ENCODE data around the gene CDH4.

The CDH4 gene

DNA sequence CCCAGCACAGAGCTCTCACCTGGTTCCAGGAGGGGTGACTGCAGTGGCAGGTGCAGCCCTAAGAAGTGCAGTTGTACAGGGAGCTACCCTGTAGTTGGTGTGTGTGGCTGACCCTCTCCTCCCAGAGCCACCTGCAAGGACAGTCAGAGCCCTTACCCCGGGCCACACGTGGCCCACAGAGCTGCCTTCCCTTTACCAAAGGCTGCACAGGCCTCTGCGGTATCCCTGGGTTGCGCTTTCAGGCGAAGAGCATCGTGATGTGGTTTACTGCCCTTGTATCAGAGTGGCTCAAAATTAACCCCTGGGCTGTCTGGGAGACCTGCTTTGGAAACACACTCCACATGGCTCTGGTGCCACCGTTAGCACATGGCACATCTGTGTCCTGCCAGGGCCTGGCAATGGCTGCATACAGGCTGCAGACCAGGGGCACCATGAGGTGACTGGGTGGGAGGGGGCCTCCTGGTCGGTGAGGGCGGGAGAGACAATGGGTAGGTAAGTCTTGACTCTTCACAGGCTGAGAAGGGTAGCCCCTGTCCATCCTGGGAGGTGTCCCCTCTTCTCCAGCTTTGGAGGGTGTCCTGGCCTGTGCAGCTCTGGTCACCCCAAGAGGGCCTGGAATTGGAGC is 81.5 kb downstream of the CDH4 start:
- no peak for DNase-seq

DNA sequence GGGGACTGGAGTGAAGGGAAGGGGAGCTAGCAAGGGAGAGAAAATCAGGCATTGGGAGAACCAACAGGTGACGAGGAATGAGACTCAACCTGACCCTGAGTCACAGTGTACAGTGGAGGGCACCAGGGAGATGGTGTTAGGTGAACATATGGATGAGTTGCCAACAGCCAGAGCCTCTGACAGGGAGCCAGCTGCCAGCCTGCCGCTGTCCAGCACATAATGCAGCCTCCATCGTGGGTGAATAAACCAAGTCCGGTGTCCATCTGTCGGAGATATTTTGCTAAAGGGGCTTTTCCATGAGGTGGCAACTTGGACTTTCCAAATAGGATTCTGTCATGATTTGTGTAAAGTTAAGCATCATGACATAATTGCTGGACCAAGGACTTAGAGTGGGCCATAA is 88.1 kb downstream of the CDH4 start:
- DNase-seq, result no peak

DNA sequence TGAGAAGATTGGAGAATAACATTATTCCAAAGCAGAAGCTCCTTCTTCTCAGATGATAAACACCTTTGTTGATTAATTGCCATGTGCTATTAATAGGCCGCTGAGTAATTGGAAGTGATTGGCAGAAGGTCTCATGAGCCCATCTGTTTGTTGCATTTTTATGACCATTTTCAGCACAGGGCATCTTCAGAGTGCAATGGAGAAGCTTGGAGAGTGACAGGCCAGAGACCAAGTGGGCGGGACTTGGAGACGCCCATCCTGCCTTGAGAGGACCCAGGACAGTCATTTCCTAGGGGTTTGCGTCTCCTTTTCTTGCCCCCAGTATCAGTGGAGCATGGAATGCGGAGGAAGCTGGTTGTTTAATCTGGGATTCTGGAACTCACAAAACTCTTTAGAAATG is 89.5 kb downstream of the CDH4 start:
- DNase-seq, result no peak

DNA sequence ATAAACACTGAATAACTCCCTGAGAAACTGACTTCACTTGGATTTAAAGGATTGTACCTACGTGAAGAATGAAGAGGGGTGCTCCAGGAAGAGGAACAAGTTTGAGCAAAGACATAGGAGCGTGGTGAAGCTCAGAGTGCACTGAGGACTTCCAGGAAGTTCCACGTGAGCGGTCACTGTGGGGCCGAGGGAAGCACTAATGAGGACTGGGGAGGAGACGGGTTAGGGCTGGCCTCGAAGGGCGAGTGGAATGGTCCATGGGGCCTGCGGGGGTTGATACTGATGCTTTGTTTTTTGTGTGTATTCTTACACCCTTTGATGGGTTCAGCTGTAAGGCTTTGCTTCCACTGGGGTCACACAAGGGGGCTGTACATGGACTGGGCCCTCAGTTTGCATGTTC is 91.9 kb downstream of the CDH4 start:
- DNase-seq, result no peak

DNA sequence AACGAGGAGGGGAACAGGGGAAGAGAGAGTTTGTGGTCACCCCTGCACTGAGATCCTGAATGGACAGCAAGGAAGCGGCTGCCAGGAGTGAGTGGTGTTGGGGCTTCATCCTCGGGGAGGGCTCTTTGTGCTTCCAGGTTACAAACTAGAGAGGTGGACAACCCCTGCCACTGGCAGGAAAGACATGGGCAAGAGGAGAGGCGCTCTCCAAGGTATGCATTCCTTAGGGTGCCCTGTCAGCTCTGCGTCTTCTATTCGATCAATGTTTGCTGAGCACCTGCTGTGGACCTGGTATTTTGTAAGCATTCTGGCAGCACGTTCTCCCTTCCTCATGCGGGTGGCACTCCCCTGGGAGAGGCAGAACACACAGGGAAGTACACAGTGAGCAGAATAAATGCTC is 93.6 kb downstream of the CDH4 start:
- DNase-seq, result no peak

DNA sequence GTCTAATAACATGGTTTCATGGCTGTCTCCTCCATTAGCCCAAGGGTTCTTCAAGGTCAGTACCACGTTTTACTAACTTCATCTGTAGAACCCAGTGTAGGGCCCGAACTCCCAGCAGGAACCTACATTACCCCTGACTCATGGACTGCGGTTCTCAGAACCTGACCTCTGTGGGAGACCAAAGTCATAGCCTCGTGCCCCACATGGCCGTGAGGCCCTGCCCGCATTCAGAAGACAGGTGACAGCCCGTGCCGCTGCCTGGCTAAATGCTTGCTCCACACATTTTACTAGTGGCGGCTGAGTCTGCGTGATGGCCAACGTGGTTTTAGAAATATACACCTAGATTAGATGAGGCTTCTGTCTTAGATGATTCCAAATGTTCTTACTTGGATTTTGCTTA is 94.9 kb downstream of the CDH4 start:
- DNase-seq, result no peak

DNA sequence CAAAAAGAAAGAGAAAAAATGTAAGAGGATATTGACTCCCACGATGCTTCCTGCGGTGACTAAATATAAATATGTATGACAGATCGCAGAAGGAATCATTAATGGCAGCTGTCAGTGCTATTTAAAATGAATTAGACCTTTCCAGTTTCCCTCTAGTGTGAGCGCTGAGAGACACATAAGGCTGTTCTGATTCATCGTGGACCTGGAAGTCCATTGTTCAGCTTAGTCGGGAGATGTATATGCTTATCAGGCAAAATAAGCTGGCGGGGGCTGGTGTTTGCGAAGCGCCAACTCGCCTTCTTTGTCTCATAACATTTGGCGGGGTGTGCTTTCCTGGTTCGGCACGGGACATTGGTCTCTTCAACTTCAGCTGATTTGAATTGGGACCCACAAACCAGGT is 95.4 kb downstream of the CDH4 start:
- no peak for DNase-seq

DNA sequence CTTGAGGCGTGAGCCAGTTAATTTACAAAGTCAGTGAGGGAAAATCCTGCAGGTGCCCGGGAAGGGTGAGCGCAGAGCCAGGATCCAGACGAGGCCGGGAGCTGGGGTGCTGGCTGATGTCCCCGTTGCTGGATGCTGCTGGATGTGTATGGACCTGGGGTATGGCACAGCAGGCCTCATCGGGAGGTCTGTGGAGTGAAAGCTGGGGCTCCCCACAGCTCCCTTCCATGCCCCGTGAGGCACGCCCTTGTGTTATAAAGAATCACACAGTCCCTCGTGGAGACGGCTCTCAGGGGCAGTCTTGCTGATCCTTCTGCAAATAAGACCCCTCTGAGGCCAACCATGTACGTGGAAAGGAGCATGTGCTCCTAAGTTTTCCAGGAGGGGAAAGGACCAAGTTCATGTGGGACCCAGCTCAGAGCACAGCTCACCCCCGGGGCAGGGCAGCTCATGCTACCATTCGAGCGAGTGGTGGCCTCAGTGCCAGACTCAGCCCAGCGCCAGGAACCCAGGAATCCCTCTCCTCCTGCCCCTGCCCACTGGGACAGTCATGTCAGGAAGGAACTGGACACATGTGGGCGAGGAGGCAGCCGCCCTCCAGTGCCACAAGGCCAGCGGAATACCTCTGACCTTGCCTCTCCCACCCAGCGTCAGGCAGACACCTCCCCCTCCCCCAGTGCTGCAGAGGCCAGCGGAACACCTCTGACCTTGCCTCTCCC is 97.5 kb downstream of the CDH4 start:
- no peak for DNase-seq

DNA sequence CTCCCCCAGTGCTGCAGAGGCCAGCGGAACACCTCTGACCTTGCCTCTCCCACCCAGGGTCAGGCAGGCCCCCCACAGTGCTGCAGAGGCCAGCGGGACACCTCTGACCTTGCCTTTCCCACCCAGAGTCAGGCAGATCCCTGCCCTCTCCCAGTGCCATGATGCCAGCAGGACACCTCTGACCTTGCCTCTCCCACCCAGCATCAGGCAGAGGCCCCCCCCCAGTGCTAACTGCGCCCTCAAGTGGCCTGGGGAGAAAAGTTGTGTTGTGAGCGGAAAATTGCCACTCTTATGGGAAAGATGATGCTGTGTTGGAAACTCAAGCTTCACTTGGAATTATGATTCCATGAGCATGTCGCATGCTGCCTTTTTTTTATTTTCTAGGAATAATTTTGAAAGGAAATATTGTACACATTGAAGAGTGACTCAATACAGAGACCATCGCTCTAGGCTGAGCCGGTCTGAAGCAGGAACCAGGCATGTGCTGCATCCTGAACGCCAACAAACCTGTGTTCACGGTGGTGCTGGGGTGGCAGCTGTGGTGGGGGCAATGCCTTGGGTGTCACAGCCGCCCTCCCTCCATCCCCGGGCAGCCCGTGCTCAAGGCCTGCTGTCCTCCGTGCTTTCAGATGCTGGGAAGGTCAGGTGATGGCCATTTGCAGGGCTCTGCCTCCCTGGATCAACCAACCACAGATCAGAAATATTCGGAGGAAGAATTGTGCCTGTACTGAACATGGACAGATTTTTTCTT is 98.6 kb downstream of the CDH4 start:
- no peak for DNase-seq

DNA sequence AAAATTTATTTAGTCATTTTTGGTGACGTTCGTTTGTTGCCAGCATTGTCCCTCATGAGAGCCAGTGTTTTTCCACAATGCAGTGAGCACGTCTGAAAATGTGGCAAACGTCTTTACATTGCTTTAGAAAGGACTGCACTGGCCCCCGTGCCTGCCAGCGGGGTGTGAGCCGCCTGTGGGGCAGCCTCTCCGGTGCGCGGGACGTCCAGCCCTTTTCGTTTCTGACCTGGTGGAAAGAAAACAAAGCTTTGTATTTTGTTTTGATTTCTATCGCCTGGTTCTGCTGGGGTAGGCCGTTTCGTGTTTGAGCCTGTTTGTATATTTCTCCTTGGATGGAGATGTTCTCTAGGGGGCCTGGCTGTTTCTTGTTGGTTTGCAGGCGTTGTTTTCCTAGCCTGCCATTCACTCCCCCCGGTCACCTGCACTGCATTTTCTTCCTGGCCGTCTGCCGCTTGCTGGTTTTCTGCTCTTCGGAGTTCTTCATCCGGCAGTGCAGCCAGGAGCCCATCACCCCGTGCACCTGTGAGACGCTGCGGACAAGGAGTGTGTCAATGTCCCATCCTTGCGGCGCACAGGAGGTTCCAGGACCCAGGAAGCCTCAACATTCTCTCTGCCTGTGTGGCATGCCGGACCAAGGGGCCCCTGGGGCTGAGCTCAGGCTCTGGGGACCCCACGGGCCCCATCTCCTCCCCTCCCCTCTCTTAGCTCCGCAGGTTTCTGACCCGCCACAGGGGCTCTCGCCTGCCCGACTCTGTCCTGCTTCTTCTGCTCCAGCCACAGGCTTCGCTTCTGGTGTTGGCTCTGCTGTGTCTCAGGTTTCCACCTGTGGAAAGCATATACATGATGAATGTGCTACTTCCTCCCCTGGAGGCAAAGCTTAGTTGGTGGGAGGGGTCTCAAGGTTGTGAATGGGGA is 100.5 kb downstream of the CDH4 start:
- no peak for DNase-seq

DNA sequence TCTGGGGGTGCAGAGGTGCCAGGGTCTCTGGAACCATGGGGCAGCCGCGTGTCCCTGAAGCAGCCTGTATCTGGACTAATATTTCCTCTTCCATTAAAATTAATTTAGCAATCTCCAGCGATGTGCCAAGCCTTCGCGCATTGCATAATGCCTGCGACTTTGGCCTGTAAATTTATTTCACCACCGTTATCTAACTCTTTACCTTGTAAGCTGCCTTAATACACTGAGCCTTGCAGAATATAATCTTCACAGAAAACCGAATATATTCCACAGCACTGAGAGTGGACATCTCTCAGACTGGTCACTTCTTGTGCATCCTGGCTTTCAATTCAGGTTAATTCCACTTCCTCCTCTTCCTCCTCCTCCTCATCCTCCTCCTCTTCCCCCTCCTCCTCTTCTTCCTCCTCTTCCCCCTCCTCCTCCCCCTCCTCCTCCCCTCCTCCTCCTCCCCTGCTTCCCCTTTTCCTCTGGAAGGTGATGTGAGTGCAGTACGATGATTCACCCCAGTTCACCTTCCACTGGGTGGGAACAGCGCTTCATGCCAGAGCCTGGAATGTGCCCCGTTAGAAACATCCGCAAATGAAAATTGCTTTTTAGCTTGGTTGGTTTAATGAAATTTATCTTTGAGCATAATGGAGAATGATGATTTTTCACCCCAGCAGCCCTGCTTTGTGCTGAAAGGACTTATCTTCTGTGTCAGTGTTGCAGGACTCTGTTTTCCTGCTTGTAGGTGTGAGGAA is 101.4 kb downstream of the CDH4 start:
- DNase-seq, result no peak

DNA sequence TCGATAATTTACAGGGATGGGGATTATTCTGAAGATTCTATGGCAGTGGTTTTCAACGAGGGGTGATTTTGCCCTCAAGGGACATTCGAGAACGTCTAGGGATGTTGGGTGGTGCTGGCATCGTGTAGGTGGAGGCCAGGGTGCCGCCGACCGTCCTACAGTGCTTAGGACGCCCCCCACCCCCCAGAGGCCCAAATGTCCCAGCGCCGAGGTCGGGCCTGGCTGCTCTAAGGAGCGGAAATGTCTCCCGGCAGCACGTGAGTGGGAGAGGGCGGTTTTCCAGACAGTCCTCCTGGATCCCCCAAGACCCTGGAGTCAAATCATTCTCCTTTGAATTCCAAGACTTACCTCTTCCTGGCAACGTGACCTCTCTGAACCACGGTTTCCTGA is 101.9 kb downstream of the CDH4 start:
- DNase-seq, result no peak

DNA sequence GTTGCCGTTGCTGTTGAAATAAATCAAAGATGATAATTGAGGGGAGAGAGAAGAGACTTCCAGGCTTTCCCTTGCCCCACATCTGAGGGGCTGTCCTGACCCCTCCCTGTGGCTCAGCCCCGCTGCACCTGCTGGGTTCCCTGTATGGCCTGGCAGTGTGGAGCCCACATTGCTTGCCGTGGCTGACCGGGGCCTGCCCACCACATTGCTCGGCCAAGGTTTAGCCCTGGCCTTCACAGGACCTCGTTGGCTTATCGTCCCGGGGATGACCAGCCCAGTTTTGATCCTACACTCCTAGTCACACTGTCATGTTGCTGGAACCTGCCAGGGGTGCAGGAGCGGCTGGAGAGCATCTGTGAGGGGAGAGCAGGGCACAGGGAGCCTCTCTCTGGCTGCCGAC is 102.4 kb downstream of the CDH4 start:
- DNase-seq, result no peak

DNA sequence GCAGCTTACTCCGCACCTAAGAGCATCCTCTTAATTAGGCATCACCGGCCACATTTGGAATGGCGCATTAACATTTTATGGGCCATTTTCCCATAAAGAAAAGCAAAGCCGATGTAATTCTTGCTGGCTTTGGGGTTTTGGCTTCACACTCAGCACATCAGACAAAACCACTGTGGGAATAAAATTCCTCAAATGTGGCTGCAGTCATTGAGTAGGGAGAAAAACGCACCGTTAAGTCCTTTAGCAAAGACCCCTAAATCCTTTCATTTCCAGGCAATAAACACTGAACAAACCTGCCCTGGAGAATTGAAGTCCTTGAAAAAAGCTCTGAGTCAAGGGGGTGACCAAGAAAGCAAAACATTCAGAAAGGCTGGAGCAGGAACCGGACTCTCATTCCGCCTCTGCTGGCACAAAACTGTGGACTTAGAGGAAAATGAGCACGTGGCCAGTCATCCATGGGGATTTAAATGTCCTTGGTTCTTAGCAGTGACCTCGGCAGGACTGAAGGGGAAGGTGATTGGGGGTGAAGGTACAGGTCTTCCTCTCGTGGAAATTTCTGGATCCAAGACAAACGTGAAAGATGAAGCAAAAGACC is 102.9 kb downstream of the CDH4 start:
- no peak for DNase-seq

DNA sequence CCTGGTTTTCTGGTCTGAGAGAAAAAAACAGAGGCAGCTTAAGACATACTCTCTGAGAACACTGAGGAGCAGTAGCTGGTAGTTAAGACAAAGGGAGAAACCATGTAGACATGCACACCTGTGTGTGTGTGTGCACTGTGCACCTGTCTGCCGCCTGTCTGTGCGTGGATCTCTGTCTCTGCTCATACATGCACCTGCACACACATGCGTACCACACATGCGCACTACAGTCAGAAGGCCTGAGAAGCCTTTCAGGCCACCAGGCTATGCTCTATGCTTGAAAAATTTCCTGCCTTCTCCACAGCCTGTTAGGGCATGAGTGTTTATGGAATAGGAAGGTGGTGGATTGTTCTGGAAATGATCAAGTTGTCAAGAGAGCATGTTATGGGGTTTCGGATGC is 103.5 kb downstream of the CDH4 start:
- DNase-seq, result no peak

DNA sequence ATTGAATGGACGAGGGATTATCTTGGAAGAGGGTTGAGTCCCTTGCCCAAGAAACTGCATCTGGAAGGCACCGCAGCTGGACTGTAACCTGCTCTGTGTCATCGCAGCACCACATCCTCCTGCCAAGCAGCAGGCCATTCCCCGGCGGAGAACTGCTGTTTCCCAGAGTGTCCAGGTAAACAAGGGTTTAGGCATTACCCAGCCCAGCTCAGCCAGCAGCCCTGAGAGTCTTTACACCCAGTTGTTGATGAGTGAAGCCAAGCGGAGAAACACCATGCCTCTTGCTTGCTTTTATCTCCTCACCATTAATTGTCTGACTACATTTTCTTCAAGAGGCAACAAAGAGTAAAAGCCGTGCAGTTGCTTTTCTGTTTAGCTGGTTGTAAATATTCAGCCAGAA is 104.1 kb downstream of the CDH4 start:
- no peak for DNase-seq

DNA sequence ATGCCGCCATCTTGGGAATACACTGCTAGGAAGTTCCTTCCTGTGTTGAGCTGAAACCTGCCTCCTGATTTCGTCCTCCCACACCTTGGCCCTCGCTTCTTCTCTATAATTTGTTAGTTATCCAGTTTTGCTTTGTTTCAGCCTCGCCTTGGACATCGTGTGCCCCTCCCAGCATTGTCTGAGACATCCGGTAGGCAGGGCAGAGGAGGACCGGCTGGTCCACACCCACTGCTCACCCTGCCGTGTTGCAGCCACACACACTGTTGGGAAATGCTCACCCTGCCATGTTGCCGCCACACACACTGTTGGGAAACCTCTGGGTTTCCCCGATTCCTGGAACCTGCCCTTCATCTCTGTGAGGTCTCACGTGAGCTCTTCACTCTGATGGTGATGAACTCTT is 105.1 kb downstream of the CDH4 start:
- DNase-seq, result no peak

DNA sequence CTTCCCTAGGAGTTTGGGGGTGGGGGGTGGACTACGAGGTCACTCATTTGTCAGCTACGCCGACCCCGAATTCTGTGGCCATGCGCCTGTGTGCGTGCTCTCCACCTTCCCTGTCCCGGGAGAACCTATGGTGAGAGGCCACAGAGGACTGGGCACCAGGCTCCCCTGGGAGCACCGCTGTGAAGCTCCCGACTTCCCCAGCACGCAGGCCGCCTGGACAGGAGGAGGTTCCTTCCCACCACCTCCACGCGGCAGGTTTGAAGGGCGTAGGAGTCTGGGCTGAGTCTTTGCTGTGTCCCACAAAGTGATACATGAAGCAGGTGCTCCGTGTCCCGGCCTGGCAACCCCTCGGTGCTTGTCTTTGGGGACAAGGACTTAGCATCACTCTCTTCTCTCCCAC is 107.2 kb downstream of the CDH4 start:
- no peak for DNase-seq

DNA sequence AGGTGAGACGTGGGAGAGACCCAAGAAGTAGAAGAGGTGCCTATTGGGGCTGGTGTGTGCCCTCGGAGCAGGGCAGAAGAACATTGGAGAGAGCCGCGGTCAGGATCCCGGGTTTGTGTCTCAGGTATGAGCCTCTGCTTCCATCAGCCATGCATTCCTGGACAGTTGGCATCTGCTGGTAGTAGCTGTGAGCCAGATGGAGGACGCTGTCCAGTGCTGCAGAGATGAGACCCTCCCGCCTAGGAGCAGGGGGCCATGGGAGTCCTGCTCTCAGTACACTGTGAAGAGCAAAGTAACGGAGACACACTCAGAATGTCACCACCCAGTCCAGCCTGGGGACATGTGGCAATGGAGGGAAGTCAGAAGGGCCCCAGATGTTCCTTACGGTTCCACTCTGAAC is 108.2 kb downstream of the CDH4 start:
- no peak for DNase-seq

DNA sequence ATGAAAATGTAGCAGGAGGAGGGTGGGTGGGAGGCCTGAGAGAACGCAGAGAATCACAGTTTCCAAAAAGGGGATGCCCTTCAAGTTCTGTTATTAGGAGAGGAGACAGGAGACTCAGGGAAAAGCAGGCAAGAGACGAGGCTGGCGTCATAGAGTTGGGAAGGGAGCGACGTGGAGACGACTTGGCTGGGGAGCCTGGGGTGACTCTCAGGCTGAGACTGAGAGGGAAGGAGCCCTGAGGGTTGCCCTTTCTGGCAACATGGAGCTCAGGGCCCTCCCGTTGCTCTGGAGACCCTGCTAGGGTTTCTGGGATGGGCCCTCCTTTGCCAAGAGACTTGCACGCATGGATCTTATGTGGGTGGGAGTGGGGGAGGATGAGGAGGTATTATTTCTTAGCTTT is 108.9 kb downstream of the CDH4 start:
- no peak for DNase-seq

DNA sequence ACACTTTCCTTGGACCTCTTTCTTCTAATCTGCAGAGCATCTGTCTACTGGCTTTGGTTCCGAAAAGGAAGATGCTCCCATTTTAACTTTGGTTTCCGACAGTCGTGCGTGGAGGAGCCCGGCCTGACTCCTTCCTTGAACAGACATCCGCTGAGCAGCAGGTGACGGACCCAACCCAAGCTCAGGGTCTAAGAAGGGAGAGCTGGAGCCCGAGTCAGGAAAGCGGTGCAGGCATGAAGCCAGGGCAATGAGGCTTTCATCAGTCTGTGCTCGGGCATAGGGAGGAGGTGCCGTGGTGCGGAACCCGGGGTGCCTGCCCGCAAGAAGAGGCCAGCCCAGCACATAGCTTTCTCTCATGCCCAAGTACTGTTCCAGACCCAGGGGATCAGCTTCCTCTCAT is 109.4 kb downstream of the CDH4 start:
- no peak for DNase-seq

DNA sequence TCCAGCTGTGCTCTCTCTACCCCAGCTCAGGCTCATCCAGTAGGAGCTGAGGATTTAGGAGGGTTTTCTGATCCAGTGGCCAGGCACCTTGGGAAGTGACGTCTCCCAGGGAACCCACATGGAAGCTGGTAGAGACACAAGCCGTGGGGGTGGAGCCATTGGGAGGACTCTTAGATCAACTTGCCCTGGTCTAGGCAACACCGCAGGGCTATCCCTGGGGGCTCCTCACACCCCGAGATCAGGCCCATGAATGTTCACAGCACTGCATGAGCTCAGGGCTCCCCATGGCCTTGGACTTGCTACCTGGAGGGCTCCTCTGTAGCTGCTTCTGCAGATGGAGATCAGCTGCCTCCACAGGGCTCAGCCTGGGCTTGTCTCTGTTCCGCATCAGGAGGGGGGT is 112.1 kb downstream of the CDH4 start:
- DNase-seq, result no peak
